ENCODE results near the gene GAS2. TPM values are rescaled to one million over a fixed set of nuclear protein-coding genes. Genes with fewer than 3 reads are reported as not detected.

The GAS2 gene
- total RNA-seq, 6 experiments from 2014 or later, result 16.1 to 35.6 (median 27.8) TPM

GRCh38 chr11:22725079-22725478 lies 58.7 kb downstream of the GAS2 start:
- no peak for ATAC-seq
- Histone ChIP-seq H3K36me3 (no peaks in the 10 kb centered on the region), H3K27me3 (no peaks in the 10 kb centered on the region), H3K9me3 (no peaks in the 10 kb centered on the region), H3K27ac (no peak overlapping the region), H3K4me3 (no peak overlapping the region), H3K4me1 (no peaks in the 10 kb centered on the region)
- no peak for TF ChIP-seq POLR2A (IDR thresholded peaks at IDR 0.05)
- TF ChIP-seq CTCF (IDR thresholded peaks at IDR 0.05), result no peak
- 52% methylated on average over 3 of the region's 3 CpGs for WGBS (ENCODE audit: insufficient coverage, low coverage, low lambda C conversion rate, missing lambda C conversion rate)
- intact Hi-C loops (cut with DNase I), result no loop called here
- no peak for DNase-seq

GRCh38 chr11:22728600-22729389 lies 62.4 kb downstream of the GAS2 start:
- Histone ChIP-seq H3K27ac (no peak overlapping the region), H3K9me3 (no peaks in the 10 kb centered on the region), H3K27me3 (no peaks in the 10 kb centered on the region), H3K36me3 (no peaks in the 10 kb centered on the region), H3K4me1 (no peaks in the 10 kb centered on the region), H3K4me3 (no peak overlapping the region)
- intact Hi-C loops (cut with DNase I), result no loop called here
- TF ChIP-seq CTCF (IDR thresholded peaks at IDR 0.05), result no peak
- no peak for TF ChIP-seq POLR2A (IDR thresholded peaks at IDR 0.05)
- 38% methylated on average over 3 of the region's 3 CpGs for WGBS (ENCODE audit: insufficient coverage, low coverage, low lambda C conversion rate, missing lambda C conversion rate)
- no peak for ATAC-seq
- DNase-seq, result no peak

- DNase-seq, result no peak
- intact Hi-C loops (cut with DNase I), result no loop called here
- Histone ChIP-seq H3K4me3 (no peak overlapping the region), H3K4me1 (no peaks in the 10 kb centered on the region), H3K9me3 (no peaks in the 10 kb centered on the region), H3K27me3 (no peaks in the 10 kb centered on the region), H3K27ac (no peak overlapping the region), H3K36me3 (no peaks in the 10 kb centered on the region)
- TF ChIP-seq CTCF (IDR thresholded peaks at IDR 0.05), result peak; percentile 32 to 45 (median 36)
- no peak for TF ChIP-seq POLR2A (IDR thresholded peaks at IDR 0.05)
- peak; percentile 41 to 74 (median 62) for ATAC-seq
- 18% methylated on average over 1 of the region's 1 CpG for WGBS (ENCODE audit: insufficient coverage, low coverage, low lambda C conversion rate, missing lambda C conversion rate)
These were observed 63.9 kb downstream of the GAS2 start for GRCh38 chr11:22730319-22730718.

GRCh38 chr11:22732588-22732987 lies 66.2 kb downstream of the GAS2 start:
- Histone ChIP-seq H3K27me3 (no peaks in the 10 kb centered on the region), H3K27ac (no peak overlapping the region), H3K4me1 (no peaks in the 10 kb centered on the region), H3K9me3 (no peaks in the 10 kb centered on the region), H3K36me3 (no peaks in the 10 kb centered on the region), H3K4me3 (no peak overlapping the region)
- ATAC-seq (no peak), DNase-seq (no peak)
- TF ChIP-seq POLR2A (IDR thresholded peaks at IDR 0.05), result no peak
- TF ChIP-seq CTCF (IDR thresholded peaks at IDR 0.05), result no peak
- intact Hi-C loops (cut with DNase I), result no loop called here
- 33% methylated on average over 2 of the region's 2 CpGs for WGBS (ENCODE audit: insufficient coverage, low coverage, low lambda C conversion rate, missing lambda C conversion rate)

Measured in right lobe of liver (tissue), 6 donors.